Endodermal cell (in vitro differentiated cells): Measurements from ENCODE around the gene UPP2. TPM values are rescaled to one million over a fixed set of nuclear protein-coding genes. Genes with fewer than 3 reads are reported as not detected.

ENCODE experiments used
- DNase-seq: peaks from one replicate; pipeline ENCODE4 v3.0.0-alpha.2; 2017
- H3K27ac ChIP-seq: 2 replicates; pipeline ENCODE4 v1.5.1; 2013; ENCODE audit warnings: mild to moderate bottlenecking, low read depth, low read length, moderate library complexity
- H3K27me3 ChIP-seq: 2 replicates; pipeline ENCODE4 v1.6.1; 2013; ENCODE audit warnings: mild to moderate bottlenecking, low read length, moderate library complexity; ENCODE audit not compliant: insufficient read depth, control insufficient read depth, poor library complexity, severe bottlenecking
- H3K36me3 ChIP-seq: 2 replicates; pipeline ENCODE4 v1.7.0; 2013; ENCODE audit warnings: mild to moderate bottlenecking, low read length, moderate library complexity; ENCODE audit not compliant: control insufficient read depth, insufficient read depth
- H3K4me1 ChIP-seq: one replicate; pipeline ENCODE4 v1.7.0; 2013; ENCODE audit warnings: low read length; ENCODE audit not compliant: control insufficient read depth, insufficient read depth
- H3K4me3 ChIP-seq: 2 replicates; pipeline ENCODE4 v1.5.1; 2013; ENCODE audit warnings: mild to moderate bottlenecking, low read length, moderate library complexity
- H3K9ac ChIP-seq: 2 replicates; pipeline ENCODE4 v1.6.1; 2013; ENCODE audit warnings: mild to moderate bottlenecking, low read length, moderate library complexity; ENCODE audit not compliant: poor library complexity, severe bottlenecking; ENCODE audit errors: extremely low read depth
- H3K9me3 ChIP-seq: 2 replicates; pipeline ENCODE4 v1.6.1; 2013; ENCODE audit warnings: mild to moderate bottlenecking, low read length, moderate library complexity; ENCODE audit not compliant: control insufficient read depth
- H3K27ac Mint-ChIP-seq: 2 replicates; pipeline ENCODE4 v1.8.0; 2020; ENCODE audit warnings: mixed read lengths
- H3K27me3 Mint-ChIP-seq: 2 replicates; pipeline ENCODE4 v1.8.0; 2021; ENCODE audit warnings: mild to moderate bottlenecking, mixed read lengths; ENCODE audit not compliant: insufficient read depth
- H3K36me3 Mint-ChIP-seq: 2 replicates; pipeline ENCODE4 v1.8.0; 2020; ENCODE audit warnings: low read depth, mixed read lengths
- H3K4me1 Mint-ChIP-seq: 2 replicates; pipeline ENCODE4 v1.8.0; 2020; ENCODE audit warnings: mixed read lengths
- H3K4me3 Mint-ChIP-seq: 2 replicates; pipeline ENCODE4 v1.8.0; 2020; ENCODE audit warnings: mild to moderate bottlenecking, moderate library complexity, mixed read lengths
- H3K9me3 Mint-ChIP-seq: 2 replicates; pipeline ENCODE4 v1.8.0; 2020; ENCODE audit warnings: mild to moderate bottlenecking, mixed read lengths
- CTCF ChIP-seq: fragments of 200-600 bp; sonication (generic); conservative IDR thresholded peaks from 2 replicates; pipeline ENCODE4 v1.5.0; 2021; ENCODE audit warnings: antibody characterized with exemption, mild to moderate bottlenecking
- WGBS, 2 experiments: methylation state at CpG; one replicate each; pipeline versions ENCODE4 v1.1.5 to v1.1.7; 2013; ENCODE audit warnings: missing lambda C conversion rate in 2 of 2, mixed read lengths in 1 of 2; ENCODE audit not compliant: insufficient coverage in 1 of 2, insufficient read length in 1 of 2; 5-methylcytosine and 5-hydroxymethylcytosine counted together
- total RNA-seq, 2 donors: library from RNA; stranded (reverse); fragmentation: NEBNext Ultra II Directional in 1 of 2; extraction: Animal tissue kit (Norgen Biotek cat#: 25700) in 1 of 2; gene quantifications; 2 replicates in 1 of 2; 3 replicates in 1 of 2; pipeline ENCODE4 v1.2.1, GENCODE V29; 2021

Gene UPP2
- total RNA-seq, 2 donors from 2014 or later = not detected

GRCh38 chr2:158113741-158114295 lies 12.1 kb downstream of the UPP2 start:
- Histone ChIP-seq H3K9me3 (no peaks in the 10 kb centered on the region), H3K27me3 (no peaks in the 10 kb centered on the region), H3K4me1 (no peaks in the 10 kb centered on the region), H3K36me3 (no peaks in the 10 kb centered on the region), H3K27ac (no peak overlapping the region), H3K9ac (no peak overlapping the region), H3K4me3 (no peak overlapping the region)
- DNase-seq = no peak
- peaks cover 3% of the 10 kb centered on the region for H3K9me3 Mint-ChIP-seq
- WGBS, 2 experiments = 89 to 94% methylated on average over 4 of the region's 4 CpGs
- no peak overlapping the region for H3K27ac Mint-ChIP-seq
- TF ChIP-seq CTCF = no peak
- no peaks in the 10 kb centered on the region for H3K27me3 Mint-ChIP-seq
- H3K4me1 Mint-ChIP-seq = peaks cover 3% of the 10 kb centered on the region
- no peak overlapping the region for H3K4me3 Mint-ChIP-seq
- no peaks in the 10 kb centered on the region for H3K36me3 Mint-ChIP-seq

- no peaks in the 10 kb centered on the region for H3K36me3 ChIP-seq
- H3K4me1 ChIP-seq = no peaks in the 10 kb centered on the region
- TF ChIP-seq CTCF = no peak
- Mint-ChIP-seq H3K27ac (no peak overlapping the region), H3K4me1 (peaks cover 3% of the 10 kb centered on the region), H3K9me3 (peaks cover 3% of the 10 kb centered on the region), H3K27me3 (no peaks in the 10 kb centered on the region), H3K4me3 (no peak overlapping the region), H3K36me3 (no peaks in the 10 kb centered on the region)
- H3K9me3 ChIP-seq = no peaks in the 10 kb centered on the region
- no peaks in the 10 kb centered on the region for H3K27me3 ChIP-seq
- H3K9ac ChIP-seq = no peak overlapping the region
- no peak overlapping the region for H3K4me3 ChIP-seq
- whole genome bisulfite sequencing, 2 experiments = 70 to 80% methylated on average over 1 to 2 of the region's 2 CpGs
- H3K27ac ChIP-seq = no peak overlapping the region
- no peak for DNase-seq
Observed at GRCh38 chr2:158114516-158114915, 12.8 kb downstream of the UPP2 start.

- Histone ChIP-seq H3K27ac (no peak overlapping the region), H3K27me3 (no peaks in the 10 kb centered on the region), H3K4me3 (no peak overlapping the region), H3K36me3 (no peaks in the 10 kb centered on the region), H3K9ac (no peak overlapping the region), H3K4me1 (no peaks in the 10 kb centered on the region), H3K9me3 (no peaks in the 10 kb centered on the region)
- Mint-ChIP-seq H3K9me3 (peaks cover under 1% of the 10 kb centered on the region), H3K4me1 (peaks cover 3% of the 10 kb centered on the region), H3K4me3 (no peak overlapping the region), H3K36me3 (no peaks in the 10 kb centered on the region), H3K27me3 (no peaks in the 10 kb centered on the region), H3K27ac (no peak overlapping the region)
- no peak for TF ChIP-seq CTCF
- 86 to 90% methylated on average over 3 to 6 of the region's 6 CpGs for WGBS, 2 experiments
- DNase-seq = no peak
Observed at GRCh38 chr2:158115202-158115767, 13.6 kb downstream of the UPP2 start.
